ENCODE data around the gene WFDC12.

The WFDC12 gene

DNA sequence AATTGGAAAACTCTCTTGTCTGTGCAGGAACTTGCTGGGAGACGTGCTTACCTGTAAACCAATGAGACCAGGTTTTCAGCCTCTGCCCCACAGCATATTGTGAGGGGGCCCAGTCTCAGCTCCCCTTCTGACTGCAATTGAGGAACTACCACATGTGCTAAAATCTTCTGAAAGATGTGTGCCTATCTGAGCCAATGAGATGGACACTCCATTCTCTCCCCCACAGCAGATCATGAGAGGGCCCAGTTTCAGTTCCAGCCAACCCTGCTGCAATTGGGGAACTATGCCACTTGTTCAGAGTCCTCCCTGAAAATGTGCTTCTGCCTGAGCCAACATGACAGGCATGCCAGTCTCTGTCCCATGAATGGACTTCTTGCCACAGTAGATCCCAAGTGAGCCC, 29.5 kb upstream of the WFDC12 start:
- Histone ChIP-seq H3K4ac (ENCODE audit: low read depth, low read length) (no peak overlapping the region), H3K9me3 (ENCODE audit: insufficient read depth, low read depth, low read length) (peaks cover 2% of the 10 kb centered on the region), H3K23ac (ENCODE audit: low read length) (no peak overlapping the region), H2BK120ac (ENCODE audit: insufficient read depth, low read length, poor library complexity) (no peak overlapping the region), H4K8ac (ENCODE audit: low read depth, low read length) (no peak overlapping the region), H3K79me1 (ENCODE audit: low read length) (no peaks in the 10 kb centered on the region), H3K79me2 (ENCODE audit: control insufficient read depth, insufficient read depth, low read length, poor library complexity) (no peaks in the 10 kb centered on the region), H4K91ac (ENCODE audit: low read depth, low read length) (no peak overlapping the region), H3K14ac (ENCODE audit: low read length) (no peak overlapping the region), H3K27me3 (ENCODE audit: insufficient read depth, low read length) (no peaks in the 10 kb centered on the region), H3K4me2 (ENCODE audit: low read length) (no peak overlapping the region), H3K36me3 (ENCODE audit: control insufficient read depth in 1 of 2, insufficient read depth in 2 of 2, low read length in 2 of 2) (no peaks in the 10 kb centered on the region), H4K12ac (ENCODE audit: low read depth, low read length) (no peak overlapping the region), H2AK5ac (ENCODE audit: low read length) (no peak overlapping the region), H2BK12ac (ENCODE audit: low read length) (no peak overlapping the region), H3K4me3 (ENCODE audit: low read depth, low read length) (no peak overlapping the region), H2AFZ (ENCODE audit: insufficient read depth, low read length, poor library complexity) (no peak overlapping the region), H3K9ac (ENCODE audit: low read length) (no peak overlapping the region), H3K4me1 (ENCODE audit: control insufficient read depth in 1 of 2, insufficient read depth in 2 of 2, low read length in 2 of 2) (no peaks in the 10 kb centered on the region), H2BK5ac (ENCODE audit: low read depth, low read length, poor library complexity) (no peak overlapping the region), H3K27ac (ENCODE audit: low read depth, low read length) (no peak overlapping the region), H3K18ac (ENCODE audit: low read length) (no peak overlapping the region)
- no CpG with 5 or more reads among the region's 1 CpG for WGBS (ENCODE audit: extremely low coverage, insufficient coverage, insufficient read length)
- no peak for DNase-seq

DNA sequence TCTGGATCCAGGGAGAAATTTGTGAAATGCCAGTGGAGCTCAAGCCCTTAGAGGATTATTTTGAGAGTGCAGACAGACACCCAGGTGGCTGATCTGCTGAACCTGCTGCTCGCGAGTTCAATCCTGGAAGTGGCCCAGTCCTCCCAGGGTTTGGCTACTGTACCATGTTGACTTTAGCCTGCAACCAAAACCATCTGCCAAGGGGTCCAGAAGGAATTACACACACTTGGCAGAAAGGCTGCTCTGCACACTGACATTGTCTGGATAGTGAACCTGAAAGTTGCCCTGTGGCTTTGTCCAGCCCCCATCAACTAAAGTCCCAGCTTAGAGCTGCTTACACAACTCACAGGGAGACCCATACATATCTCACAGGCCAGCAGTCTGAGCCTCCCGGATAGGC, 28.9 kb upstream of the WFDC12 start:
- DNase-seq = no peak
- Histone ChIP-seq H2AFZ (ENCODE audit: insufficient read depth, low read length, poor library complexity) (no peak overlapping the region), H3K4ac (ENCODE audit: low read depth, low read length) (no peak overlapping the region), H3K36me3 (ENCODE audit: control insufficient read depth in 1 of 2, insufficient read depth in 2 of 2, low read length in 2 of 2) (no peaks in the 10 kb centered on the region), H3K79me1 (ENCODE audit: low read length) (no peaks in the 10 kb centered on the region), H3K4me1 (ENCODE audit: control insufficient read depth in 1 of 2, insufficient read depth in 2 of 2, low read length in 2 of 2) (no peaks in the 10 kb centered on the region), H2BK12ac (ENCODE audit: low read length) (no peak overlapping the region), H2AK5ac (ENCODE audit: low read length) (no peak overlapping the region), H3K9me3 (ENCODE audit: insufficient read depth, low read depth, low read length) (peaks cover 2% of the 10 kb centered on the region), H2BK120ac (ENCODE audit: insufficient read depth, low read length, poor library complexity) (no peak overlapping the region), H3K27me3 (ENCODE audit: insufficient read depth, low read length) (no peaks in the 10 kb centered on the region), H3K23ac (ENCODE audit: low read length) (no peak overlapping the region), H3K9ac (ENCODE audit: low read length) (no peak overlapping the region), H4K91ac (ENCODE audit: low read depth, low read length) (no peak overlapping the region), H3K27ac (ENCODE audit: low read depth, low read length) (no peak overlapping the region), H4K12ac (ENCODE audit: low read depth, low read length) (no peak overlapping the region), H3K18ac (ENCODE audit: low read length) (no peak overlapping the region), H2BK5ac (ENCODE audit: low read depth, low read length, poor library complexity) (no peak overlapping the region), H3K4me3 (ENCODE audit: low read depth, low read length) (no peak overlapping the region), H3K79me2 (ENCODE audit: control insufficient read depth, insufficient read depth, low read length, poor library complexity) (no peaks in the 10 kb centered on the region), H3K14ac (ENCODE audit: low read length) (no peak overlapping the region), H4K8ac (ENCODE audit: low read depth, low read length) (no peak overlapping the region), H3K4me2 (ENCODE audit: low read length) (no peak overlapping the region)
- no CpG with 5 or more reads among the region's 3 CpGs for WGBS (ENCODE audit: extremely low coverage, insufficient coverage, insufficient read length)

DNA sequence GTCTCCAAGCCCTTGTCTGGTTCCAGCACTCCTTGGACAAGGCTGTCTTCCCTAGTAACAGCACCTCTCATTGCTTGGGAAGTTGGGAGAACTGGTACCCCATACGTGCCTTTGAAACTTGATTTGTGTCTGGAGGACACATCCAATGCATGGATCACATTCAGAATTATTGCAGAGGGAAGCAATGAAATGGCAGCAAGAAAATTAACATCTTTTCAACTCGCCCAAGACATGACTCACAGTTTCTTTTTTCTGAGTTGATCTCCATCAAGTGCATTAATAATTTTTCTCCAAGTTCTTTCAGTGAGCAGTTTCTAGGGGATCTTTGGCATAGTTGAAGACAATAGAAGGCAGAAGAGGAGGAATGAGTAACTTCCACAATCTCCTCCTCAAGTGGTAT, 28.1 kb upstream of the WFDC12 start:
- no peaks in the 10 kb centered on the region for H3K79me1 ChIP-seq (ENCODE audit: low read length)
- WGBS (ENCODE audit: extremely low coverage, insufficient coverage, insufficient read length) = no CpG with 5 or more reads among the region's 2 CpGs
- H3K9ac ChIP-seq (ENCODE audit: low read length) = no peak overlapping the region
- DNase-seq = no peak
- no peaks in the 10 kb centered on the region for H3K79me2 ChIP-seq (ENCODE audit: control insufficient read depth, insufficient read depth, low read length, poor library complexity)
- H3K18ac ChIP-seq (ENCODE audit: low read length) = no peak overlapping the region
- H2BK120ac ChIP-seq (ENCODE audit: insufficient read depth, low read length, poor library complexity) = no peak overlapping the region
- no peak overlapping the region for H4K91ac ChIP-seq (ENCODE audit: low read depth, low read length)
- H3K27me3 ChIP-seq (ENCODE audit: insufficient read depth, low read length) = no peaks in the 10 kb centered on the region
- H4K8ac ChIP-seq (ENCODE audit: low read depth, low read length) = no peak overlapping the region
- H2AFZ ChIP-seq (ENCODE audit: insufficient read depth, low read length, poor library complexity) = no peak overlapping the region
- H3K14ac ChIP-seq (ENCODE audit: low read length) = no peak overlapping the region
- no peak overlapping the region for H3K27ac ChIP-seq (ENCODE audit: low read depth, low read length)
- H2BK5ac ChIP-seq (ENCODE audit: low read depth, low read length, poor library complexity) = no peak overlapping the region
- no peak overlapping the region for H3K4me2 ChIP-seq (ENCODE audit: low read length)
- peaks cover 2% of the 10 kb centered on the region for H3K9me3 ChIP-seq (ENCODE audit: insufficient read depth, low read depth, low read length)
- H3K23ac ChIP-seq (ENCODE audit: low read length) = no peak overlapping the region
- no peak overlapping the region for H3K4me3 ChIP-seq (ENCODE audit: low read depth, low read length)
- no peak overlapping the region for H2BK12ac ChIP-seq (ENCODE audit: low read length)
- no peak overlapping the region for H4K12ac ChIP-seq (ENCODE audit: low read depth, low read length)
- no peak overlapping the region for H3K4ac ChIP-seq (ENCODE audit: low read depth, low read length)
- H3K4me1 ChIP-seq (ENCODE audit: control insufficient read depth in 1 of 2, insufficient read depth in 2 of 2, low read length in 2 of 2) = no peaks in the 10 kb centered on the region
- no peaks in the 10 kb centered on the region for H3K36me3 ChIP-seq (ENCODE audit: control insufficient read depth in 1 of 2, insufficient read depth in 2 of 2, low read length in 2 of 2)
- no peak overlapping the region for H2AK5ac ChIP-seq (ENCODE audit: low read length)

DNA sequence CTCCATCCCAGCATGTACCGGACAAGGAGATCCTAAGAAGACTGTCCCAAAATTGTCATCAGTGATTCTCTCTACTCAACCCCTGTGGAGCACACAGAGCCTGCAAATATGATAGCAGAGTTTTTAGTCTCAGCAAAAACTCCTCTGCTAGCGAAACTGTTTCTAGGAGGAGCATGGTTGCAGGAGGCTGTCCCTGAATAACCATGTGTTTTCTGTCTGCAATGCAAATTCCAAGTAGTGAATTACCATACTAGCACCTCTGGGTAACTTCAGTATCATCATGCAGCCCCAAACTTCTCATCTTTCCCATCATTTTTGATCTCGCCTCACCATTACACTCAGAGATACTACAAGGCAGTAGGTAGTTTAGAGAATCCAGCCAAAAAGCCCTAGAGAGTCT, 24.8 kb upstream of the WFDC12 start:
- Histone ChIP-seq H3K4me2 (ENCODE audit: low read length) (no peak overlapping the region), H4K8ac (ENCODE audit: low read depth, low read length) (no peak overlapping the region), H3K27ac (ENCODE audit: low read depth, low read length) (no peak overlapping the region), H3K4me1 (ENCODE audit: control insufficient read depth in 1 of 2, insufficient read depth in 2 of 2, low read length in 2 of 2) (no peaks in the 10 kb centered on the region), H3K9me3 (ENCODE audit: insufficient read depth, low read depth, low read length) (no peaks in the 10 kb centered on the region), H2AK5ac (ENCODE audit: low read length) (no peak overlapping the region), H3K23ac (ENCODE audit: low read length) (no peak overlapping the region), H3K4ac (ENCODE audit: low read depth, low read length) (no peak overlapping the region), H3K4me3 (ENCODE audit: low read depth, low read length) (no peak overlapping the region), H2AFZ (ENCODE audit: insufficient read depth, low read length, poor library complexity) (no peak overlapping the region), H3K18ac (ENCODE audit: low read length) (no peak overlapping the region), H3K79me2 (ENCODE audit: control insufficient read depth, insufficient read depth, low read length, poor library complexity) (no peaks in the 10 kb centered on the region), H3K36me3 (ENCODE audit: control insufficient read depth in 1 of 2, insufficient read depth in 2 of 2, low read length in 2 of 2) (no peaks in the 10 kb centered on the region), H4K12ac (ENCODE audit: low read depth, low read length) (no peak overlapping the region), H4K91ac (ENCODE audit: low read depth, low read length) (no peak overlapping the region), H2BK120ac (ENCODE audit: insufficient read depth, low read length, poor library complexity) (no peak overlapping the region), H2BK12ac (ENCODE audit: low read length) (no peak overlapping the region), H3K27me3 (ENCODE audit: insufficient read depth, low read length) (no peaks in the 10 kb centered on the region), H3K9ac (ENCODE audit: low read length) (no peak overlapping the region), H3K79me1 (ENCODE audit: low read length) (no peaks in the 10 kb centered on the region), H3K14ac (ENCODE audit: low read length) (no peak overlapping the region), H2BK5ac (ENCODE audit: low read depth, low read length, poor library complexity) (no peak overlapping the region)
- no CpG with 5 or more reads among the region's 3 CpGs for WGBS (ENCODE audit: extremely low coverage, insufficient coverage, insufficient read length)
- no peak for DNase-seq
